Measurements from ENCODE around the gene PLK5.

GRCh38 chr19:1494115-1494815, 29.6 kb upstream of the PLK5 start:
- no peak for TF ChIP-seq POLR2AphosphoS5 (IDR thresholded peaks at IDR 0.05)
- TF ChIP-seq, protein P1, sequence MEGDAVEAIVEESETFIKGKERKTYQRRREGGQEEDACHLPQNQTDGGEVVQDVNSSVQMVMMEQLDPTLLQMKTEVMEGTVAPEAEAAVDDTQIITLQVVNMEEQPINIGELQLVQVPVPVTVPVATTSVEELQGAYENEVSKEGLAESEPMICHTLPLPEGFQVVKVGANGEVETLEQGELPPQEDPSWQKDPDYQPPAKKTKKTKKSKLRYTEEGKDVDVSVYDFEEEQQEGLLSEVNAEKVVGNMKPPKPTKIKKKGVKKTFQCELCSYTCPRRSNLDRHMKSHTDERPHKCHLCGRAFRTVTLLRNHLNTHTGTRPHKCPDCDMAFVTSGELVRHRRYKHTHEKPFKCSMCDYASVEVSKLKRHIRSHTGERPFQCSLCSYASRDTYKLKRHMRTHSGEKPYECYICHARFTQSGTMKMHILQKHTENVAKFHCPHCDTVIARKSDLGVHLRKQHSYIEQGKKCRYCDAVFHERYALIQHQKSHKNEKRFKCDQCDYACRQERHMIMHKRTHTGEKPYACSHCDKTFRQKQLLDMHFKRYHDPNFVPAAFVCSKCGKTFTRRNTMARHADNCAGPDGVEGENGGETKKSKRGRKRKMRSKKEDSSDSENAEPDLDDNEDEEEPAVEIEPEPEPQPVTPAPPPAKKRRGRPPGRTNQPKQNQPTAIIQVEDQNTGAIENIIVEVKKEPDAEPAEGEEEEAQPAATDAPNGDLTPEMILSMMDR (IDR thresholded peaks at IDR 0.05) = no peak
- TF ChIP-seq EP300 (IDR thresholded peaks at IDR 0.05; ENCODE audit: low read depth) = no peak

Data from transverse colon (tissue), 4 donors.